K562 (cell line): Measurements from ENCODE around the gene IP6K1. TPM values are rescaled to one million over a fixed set of nuclear protein-coding genes. Genes with fewer than 3 reads are reported as not detected.

Experiments
- ARHGAP35 ChIP-seq: fragments of 450-650 bp; IDR thresholded peaks from 2 replicates; pipeline ENCODE4 v1.6.1; 2018; ENCODE audit not compliant: partially characterized antibody
- BRCA1 ChIP-seq, 2 experiments: fragments of 450-650 bp in 1 of 2; sonication (generic) in 1 of 2; formaldehyde crosslinking in 1 of 2; IDR thresholded peaks; 2 replicates each; pipeline versions ENCODE4 v1.5.0 to v1.6.1; 2017 to 2020; ENCODE audit warnings: mild to moderate bottlenecking in 1 of 2, missing genetic modification reagents in 1 of 2
- CBX3 ChIP-seq, 2 experiments: IDR thresholded peaks; 1 replicate in 1 of 2; 2 replicates in 1 of 2; pipeline ENCODE4 v1.6.1; 2012; ENCODE audit warnings: inconsistent platforms in 2 of 2, low read length in 2 of 2, borderline replicate concordance in 1 of 2, control low read depth in 1 of 2
- CHCHD3 ChIP-seq: fragments of 250-450 bp; sonication (Bioruptor Pico); IDR thresholded peaks from 2 replicates; pipeline ENCODE4 v2.1.2; 2022; ENCODE audit warnings: mild to moderate bottlenecking
- ETS1 ChIP-seq: conservative IDR thresholded peaks from 2 replicates; pipeline ENCODE4 v1.6.1; 2011; ENCODE audit warnings: low read depth, mild to moderate bottlenecking, low read length; ENCODE audit not compliant: control insufficient read depth
- FOSL1 ChIP-seq: fragments of 200-800 bp; sonication (Bioruptor generic); conservative IDR thresholded peaks from 2 replicates; pipeline ENCODE4 v1.6.1; 2016; ENCODE audit warnings: missing genetic modification characterization, missing compliant biosample characterization
- GTF3C2 ChIP-seq: IDR thresholded peaks from 3 replicates; pipeline ENCODE4 v1.6.1; 2011; ENCODE audit warnings: borderline replicate concordance, mild to moderate bottlenecking, moderate library complexity; ENCODE audit not compliant: insufficient read length; ENCODE audit errors: extremely low read depth
- HMGN3 ChIP-seq: IDR thresholded peaks from 2 replicates; pipeline ENCODE4 v1.6.1; 2011; ENCODE audit warnings: borderline replicate concordance, low read depth, mild to moderate bottlenecking, mixed read lengths, low read length; ENCODE audit not compliant: insufficient read length; ENCODE audit errors: extremely low read depth
- IRF1 ChIP-seq: sonication (generic); formaldehyde crosslinking; IDR thresholded peaks from 2 replicates; pipeline ENCODE4 v1.8.0; 2022; ENCODE audit warnings: missing genetic modification reagents, mild to moderate bottlenecking, borderline replicate concordance
- KAT2B ChIP-seq: IDR thresholded peaks from one replicate; pipeline ENCODE4 v1.6.1; 2012; ENCODE audit warnings: low read depth, mild to moderate bottlenecking, control low read depth, inconsistent platforms, low read length, moderate library complexity
- MYNN ChIP-seq, 2 experiments: sonication (generic); formaldehyde crosslinking in 1 of 2; IDR thresholded peaks; 2 replicates each; pipeline versions ENCODE4 v1.5.0 to v1.6.1; 2016 to 2020; ENCODE audit warnings: antibody characterized with exemption in 1 of 2, missing genetic modification reagents in 1 of 2
- NR4A1 ChIP-seq, 2 experiments: fragments of 250-450 bp in 1 of 2; fragments of 450-650 bp in 1 of 2; sonication (Bioruptor Pico) in 1 of 2; IDR thresholded peaks; 2 replicates each; pipeline versions ENCODE4 v1.4.0 to v1.6.1; 2016 to 2020; ENCODE audit warnings: mild to moderate bottlenecking in 2 of 2, missing compliant biosample characterization in 1 of 2, missing genetic modification characterization in 1 of 2, moderate library complexity in 1 of 2
- PCBP1 ChIP-seq: fragments of 200-400 bp; formaldehyde crosslinking; IDR thresholded peaks from 2 replicates; pipeline ENCODE4 v1.6.1; 2018; ENCODE audit warnings: mild to moderate bottlenecking, low read depth, low read length; ENCODE audit not compliant: poor library complexity, severe bottlenecking
- PKNOX1 ChIP-seq: fragments of 450-650 bp; IDR thresholded peaks from 2 replicates; pipeline ENCODE4 v1.6.1; 2016
- PML ChIP-seq: IDR thresholded peaks from 2 replicates; pipeline ENCODE4 v1.6.1; 2012; ENCODE audit warnings: low read length, inconsistent platforms
- PRPF4 ChIP-seq: fragments of 200-400 bp; formaldehyde crosslinking; IDR thresholded peaks from one replicate; pipeline ENCODE4 v1.6.1; 2017; ENCODE audit warnings: low read length, low read depth, mild to moderate bottlenecking; ENCODE audit not compliant: insufficient read depth, poor library complexity, severe bottlenecking
- RNF2 ChIP-seq: sonication (generic); IDR thresholded peaks from 2 replicates; pipeline ENCODE4 v1.6.1; 2016
- ZNF324 ChIP-seq: fragments of 250-450 bp; sonication (Bioruptor Pico); IDR thresholded peaks from 2 replicates; pipeline ENCODE4 v1.4.0; 2020; ENCODE audit warnings: mild to moderate bottlenecking
- ZNF707 ChIP-seq: fragments of 250-450 bp; sonication (Bioruptor Pico); conservative IDR thresholded peaks from 2 replicates; pipeline ENCODE4 v1.8.0; 2022; ENCODE audit warnings: inconsistent platforms, mild to moderate bottlenecking, moderate library complexity
- ZZZ3 ChIP-seq: fragments of 450-650 bp; IDR thresholded peaks from 2 replicates; pipeline ENCODE4 v1.6.1; 2016; ENCODE audit warnings: antibody characterized with exemption, mild to moderate bottlenecking, moderate library complexity
- polyA plus RNA-seq, 8 experiments: library from polyadenylated mRNA; depleted of rRNA in 4 of 8; stranded (reverse) in 5 of 8; unstranded in 3 of 8; fragments of >200 nt; fragmentation: Nextera tagmentation in 2 of 8; fragmentation: Illumina TruSeq in 1 of 8; extraction: Ambion mirVana in 2 of 8; extraction: Trizol in 1 of 8; gene quantifications; 2 replicates each; pipeline versions ENCODE4 v1.2.1 to v1.2.3, GENCODE V29; 2011 to 2014; ENCODE audit warnings: inconsistent platforms in 1 of 8, missing spikeins in 1 of 8
- total RNA-seq, 7 experiments: library from RNA; depleted of rRNA in 6 of 7; stranded (reverse); fragments of >200 nt in 6 of 7; fragmentation: Illumina TruSeq in 2 of 7; extraction: Trizol in 2 of 7; gene quantifications; 2 replicates each; pipeline versions ENCODE4 v1.2.1 to v1.2.3, GENCODE V29; 2011 to 2021; ENCODE audit warnings: low replicate concordance in 1 of 7

The IP6K1 gene
- total and polyA plus RNA-seq, 9 of the 15 experiments (the other 6 are each of a cell fraction or from before 2014, with no cell fraction given): 0.46 to 29.2 (median 13.1) TPM

- no peak for TF ChIP-seq ZZZ3
- TF ChIP-seq NR4A1 (CRISPR knock-in tag; IDR thresholded peaks at IDR 0.05): no peak
- TF ChIP-seq NR4A1 (tag; IDR thresholded peaks at IDR 0.05): no peak
- no peak for TF ChIP-seq KAT2B
- TF ChIP-seq CHCHD3 (CRISPR knock-in tag): no peak
- TF ChIP-seq CBX3 (IDR thresholded peaks at IDR 0.05; ENCODE audit: borderline replicate concordance in 1 of 2, low read length in 2 of 2): no peak
- TF ChIP-seq IRF1 (CRISPR knock-in tag): no peak
- no peak for TF ChIP-seq ZNF707 (CRISPR knock-in tag)
- TF ChIP-seq BRCA1 (IDR thresholded peaks at IDR 0.05): no peak
- TF ChIP-seq BRCA1 (CRISPR knock-in tag; IDR thresholded peaks at IDR 0.05): no peak
- TF ChIP-seq GTF3C2: no peak
- TF ChIP-seq PRPF4: no peak
- no peak for TF ChIP-seq PML
- TF ChIP-seq MYNN (IDR thresholded peaks at IDR 0.05): no peak
- TF ChIP-seq MYNN (CRISPR knock-in tag; IDR thresholded peaks at IDR 0.05): no peak
- TF ChIP-seq ZNF324 (CRISPR knock-in tag): no peak
- 0 out of 2 replicates have a peak, but pooled peaks have one; percentile 30 for TF ChIP-seq PKNOX1
- no peak for TF ChIP-seq ARHGAP35
- TF ChIP-seq RNF2: no peak
- no peak for TF ChIP-seq HMGN3
- no peak; the same call in 1 of the 2 replicates for TF ChIP-seq ETS1
- no peak for TF ChIP-seq FOSL1 (tag)
- no peak for TF ChIP-seq PCBP1
Measured at GRCh38 chr3:49723628-49724551, 62.5 kb downstream of the IP6K1 start, which contains the start of gene GMPPB (continued).
